ENCODE data around the gene CDC73.
"Not testable (repeated sequence)": the region's sequence is repeated elsewhere in the genome, so short reads cannot be mapped to it uniquely, and the experiment has no call there.

CDC73 gene

GRCh38 chr1:193181985-193182384 is 60.2 kb downstream of the CDC73 start:
- DNase-seq, result no peak

DNA sequence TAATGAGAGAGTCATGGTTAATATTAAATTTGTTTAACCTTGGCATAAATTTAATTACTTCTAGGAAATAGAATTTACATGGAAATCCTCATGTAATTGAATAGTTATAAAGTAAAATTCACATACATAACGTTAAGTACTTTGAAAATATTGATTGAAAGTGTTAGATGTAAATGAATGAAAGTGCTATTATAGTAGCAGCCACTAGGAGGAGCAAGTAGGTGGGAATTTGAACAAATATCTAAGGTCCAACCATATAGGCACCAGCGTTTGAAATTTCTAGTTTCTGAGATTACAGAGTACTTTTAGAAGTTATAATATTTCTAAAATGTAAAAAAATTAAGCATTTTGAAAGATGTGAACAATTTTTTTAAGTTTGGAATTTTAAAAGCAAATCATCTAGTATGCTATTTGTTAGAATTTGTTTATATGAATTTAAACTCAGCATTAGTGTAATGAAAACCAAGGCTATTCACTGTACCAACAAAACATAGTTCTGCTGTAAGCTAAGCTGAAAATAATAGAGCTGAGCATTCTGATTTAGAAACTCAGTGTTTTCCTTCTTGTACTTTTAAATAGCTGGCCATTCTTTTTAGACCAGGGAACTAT is 61.3 kb downstream of the CDC73 start:
- no peak for DNase-seq

DNA sequence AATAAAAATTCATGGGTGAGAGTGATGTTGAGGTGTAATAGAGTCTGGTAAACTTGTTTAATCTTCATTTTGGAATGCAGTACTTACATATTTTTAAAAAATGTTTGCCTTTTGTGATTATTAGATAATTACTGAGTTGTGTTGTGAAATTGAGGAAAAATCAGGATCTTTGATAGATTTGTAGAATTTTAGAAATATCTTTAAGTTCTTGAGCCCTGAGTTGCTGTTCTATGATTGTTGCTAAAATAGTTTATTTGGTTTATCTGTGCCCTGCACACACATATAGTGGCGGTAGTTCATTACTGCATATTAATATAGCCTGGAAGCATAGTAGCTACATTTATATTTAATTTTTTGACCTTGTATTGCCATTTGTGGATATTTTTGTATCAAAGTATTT is 62.9 kb downstream of the CDC73 start:
- no peak for DNase-seq

- DNase-seq, result no peak
Observed at GRCh38 chr1:193185211-193185610, 63.4 kb downstream of the CDC73 start.

DNA sequence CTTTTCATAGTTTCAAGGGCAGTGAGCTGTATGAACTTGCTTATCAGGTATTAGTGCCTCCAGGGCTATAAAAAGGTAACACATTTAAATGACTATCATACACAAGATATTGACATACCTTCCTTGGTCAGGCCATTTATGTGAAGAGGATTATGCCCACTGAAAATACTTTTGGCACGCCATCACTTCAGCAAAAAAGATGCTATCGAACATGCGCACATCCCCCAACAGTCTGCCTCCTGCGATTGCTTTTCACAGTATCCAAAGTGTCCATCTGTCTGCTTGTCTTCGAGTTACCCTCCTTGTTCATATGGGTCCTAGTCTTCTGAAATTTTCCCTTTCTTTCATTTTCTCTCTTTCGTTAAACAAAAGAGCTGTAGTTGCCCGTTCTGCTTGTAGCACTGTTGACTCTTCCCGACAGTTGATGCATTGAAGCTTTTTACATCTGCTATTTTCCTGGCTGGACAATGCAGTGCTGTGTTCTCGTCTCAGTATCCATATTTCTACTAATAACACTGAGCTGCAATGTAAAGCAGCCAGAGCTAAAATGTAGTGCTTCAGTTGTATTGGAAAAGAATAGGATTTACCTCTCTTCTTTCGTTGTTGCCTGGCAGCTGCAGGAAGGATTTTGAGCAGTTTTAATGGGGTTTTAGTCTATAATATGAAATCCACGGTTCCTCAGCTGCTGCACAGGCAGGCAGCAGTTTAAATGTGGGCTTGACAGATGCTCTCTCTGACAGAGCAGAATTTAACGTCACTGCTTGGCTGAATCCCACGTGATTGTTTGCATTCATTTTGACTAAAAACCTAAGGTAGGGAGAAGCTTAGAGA is 64.3 kb downstream of the CDC73 start, which contains the start of gene B3GALT2:
Gene B3GALT2 (minus strand): TSS at position 713 of the 831 bp plus-strand sequence. CDS start 5,051 bp downstream, outside the sequence.
- peak; percentile 67 for DNase-seq

GRCh38 chr1:193187114-193187513 is 65.3 kb downstream of the CDC73 start:
- DNase-seq, result no peak

- not testable (repeated sequence) for DNase-seq
Observed at GRCh38 chr1:193188915-193189314, 67.1 kb downstream of the CDC73 start.

DNA sequence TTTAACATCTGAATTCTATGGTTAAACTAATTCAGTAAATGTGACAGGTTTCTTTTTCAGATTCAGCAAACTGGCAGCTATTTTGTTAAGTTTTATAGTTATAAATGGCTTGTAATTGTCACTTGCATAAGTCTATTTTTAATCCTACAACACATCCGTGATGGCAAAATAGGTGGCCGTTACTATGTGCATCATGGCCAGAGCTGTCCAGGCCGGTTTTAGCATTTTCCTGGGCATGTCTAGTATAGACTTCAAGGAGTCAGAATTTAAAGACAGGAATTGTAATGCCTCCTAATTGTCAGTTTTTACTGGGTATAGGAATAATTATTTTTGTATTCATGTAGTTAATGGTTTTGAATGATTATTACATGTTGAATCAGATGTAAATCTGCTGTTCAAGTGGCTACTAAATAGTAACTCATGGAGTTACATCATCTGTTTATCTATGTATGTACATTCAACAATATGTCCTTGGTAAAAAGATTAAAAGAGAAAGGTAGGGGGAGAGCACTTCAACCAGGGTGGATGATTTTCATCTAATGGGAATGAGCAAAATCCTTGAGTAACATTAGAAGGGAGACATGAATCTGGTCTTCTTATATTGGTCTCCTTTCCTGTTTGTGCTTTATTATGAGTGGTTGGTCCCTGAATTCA is 67.7 kb downstream of the CDC73 start:
- DNase-seq, result no peak

DNA sequence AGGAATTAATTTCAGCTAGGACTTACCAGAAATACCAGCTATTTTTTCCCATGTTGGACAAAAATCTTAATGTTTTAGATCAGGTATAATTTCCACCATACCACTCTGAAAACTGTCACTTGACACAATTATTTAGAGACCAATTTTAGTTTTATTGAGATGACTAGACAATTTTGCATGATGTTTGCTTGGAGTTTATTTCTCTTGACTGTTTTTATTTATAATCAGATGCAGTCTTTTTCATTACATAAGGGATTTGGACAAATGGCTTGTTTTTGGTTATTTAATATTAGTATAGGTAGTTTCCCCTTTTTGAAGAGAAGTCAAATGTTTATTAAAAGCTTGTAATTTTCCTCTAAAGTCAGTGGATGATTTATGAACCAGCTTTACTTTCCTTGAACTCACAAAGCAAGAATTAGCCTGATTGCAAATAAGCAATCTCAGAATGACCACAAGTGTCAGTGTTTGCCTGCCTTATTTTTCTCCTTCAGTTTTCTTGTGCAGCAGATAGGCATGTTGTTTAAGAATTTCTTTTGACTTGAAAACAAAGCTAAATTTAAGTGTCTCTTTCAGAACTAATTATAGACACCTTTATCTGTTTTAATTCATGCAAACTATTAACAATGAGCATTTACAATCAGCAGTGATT is 68.4 kb downstream of the CDC73 start:
- no peak for DNase-seq

DNA sequence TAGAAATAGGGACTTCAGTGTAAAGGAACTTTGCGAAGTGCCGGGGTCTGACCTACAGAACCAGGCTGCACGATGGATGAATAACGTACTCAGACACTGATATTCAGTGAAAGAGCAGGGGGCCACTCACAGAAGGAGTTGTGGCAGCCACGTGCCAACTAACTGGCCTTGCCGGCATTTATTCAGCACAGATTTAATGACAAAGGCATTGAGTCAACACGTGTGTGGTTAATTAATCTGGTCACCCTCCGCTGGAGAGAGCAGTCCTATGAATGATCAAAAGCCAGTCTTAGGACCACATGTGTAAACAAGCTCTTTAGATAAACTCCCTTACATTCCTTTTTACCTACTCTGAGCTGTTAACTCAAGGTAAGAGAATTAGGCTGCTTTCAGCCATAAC is 70.8 kb downstream of the CDC73 start:
- no peak for DNase-seq

GRCh38 chr1:193199940-193200339 is 78.1 kb downstream of the CDC73 start:
- no peak for DNase-seq

- DNase-seq, result no peak
Observed at GRCh38 chr1:193201021-193201420, 79.2 kb downstream of the CDC73 start.

- DNase-seq, result no peak
Observed at GRCh38 chr1:193210996-193211395, 89.2 kb downstream of the CDC73 start.

DNA sequence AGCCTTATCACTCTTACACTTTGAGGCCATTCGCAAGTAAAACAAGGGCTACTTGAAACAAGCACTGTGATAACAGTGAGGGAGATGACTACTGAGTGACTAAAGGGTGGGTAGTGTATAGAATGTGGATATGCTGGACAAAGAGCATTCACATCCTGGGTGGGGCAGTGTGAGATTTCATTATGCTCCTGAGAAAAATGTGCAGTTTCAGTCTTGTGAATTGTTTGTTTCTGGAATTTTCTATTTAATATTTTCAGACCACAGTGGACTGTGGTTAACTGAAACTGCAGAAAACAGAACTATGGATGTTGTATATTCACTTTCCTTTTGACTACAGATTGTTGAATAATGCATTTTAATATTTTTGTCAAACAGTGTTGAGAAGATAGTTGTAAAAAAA is 89.7 kb downstream of the CDC73 start:
- no peak for DNase-seq

DNA sequence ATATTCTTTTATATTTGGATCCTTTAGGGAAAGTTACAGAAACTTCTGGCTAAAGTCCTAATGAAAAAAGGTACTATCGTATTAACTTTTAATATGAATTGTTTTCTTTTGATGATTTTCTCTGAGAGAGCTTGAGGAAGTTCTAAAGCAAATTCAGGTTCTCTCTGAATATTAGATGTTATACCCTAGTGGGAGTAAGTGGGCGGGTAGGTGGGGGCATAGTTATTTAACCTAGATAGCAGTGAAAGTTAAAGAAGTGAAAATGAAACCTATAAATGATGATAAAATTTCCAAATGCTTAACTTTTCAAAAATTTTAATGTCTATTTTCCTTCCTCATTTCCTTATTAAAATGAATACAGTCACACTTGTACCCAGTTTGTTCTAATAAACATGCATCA is 90.8 kb downstream of the CDC73 start:
- no peak for DNase-seq

- DNase-seq, result no peak
Observed at GRCh38 chr1:193213998-193214397, 92.2 kb downstream of the CDC73 start.

DNA sequence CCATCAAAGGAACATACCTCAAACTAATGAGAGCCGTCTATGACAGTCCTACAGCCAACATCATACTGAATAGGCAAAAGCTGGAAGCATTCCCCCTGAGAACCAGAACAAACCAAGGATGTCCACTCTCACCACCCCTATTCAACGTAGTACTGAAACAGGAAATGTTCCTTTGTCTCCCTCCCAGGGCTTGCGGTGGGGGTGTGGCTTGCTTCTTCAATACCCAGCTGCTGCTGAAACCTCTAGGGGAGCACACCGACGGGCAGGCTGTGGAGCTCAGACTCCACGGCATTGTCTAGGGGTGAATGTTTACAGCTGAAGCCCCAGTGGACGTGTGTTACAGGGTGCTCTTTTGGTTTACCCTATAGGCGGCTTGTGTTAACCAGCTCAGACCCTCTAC is 95.1 kb downstream of the CDC73 start:
- no peak for DNase-seq

DNA sequence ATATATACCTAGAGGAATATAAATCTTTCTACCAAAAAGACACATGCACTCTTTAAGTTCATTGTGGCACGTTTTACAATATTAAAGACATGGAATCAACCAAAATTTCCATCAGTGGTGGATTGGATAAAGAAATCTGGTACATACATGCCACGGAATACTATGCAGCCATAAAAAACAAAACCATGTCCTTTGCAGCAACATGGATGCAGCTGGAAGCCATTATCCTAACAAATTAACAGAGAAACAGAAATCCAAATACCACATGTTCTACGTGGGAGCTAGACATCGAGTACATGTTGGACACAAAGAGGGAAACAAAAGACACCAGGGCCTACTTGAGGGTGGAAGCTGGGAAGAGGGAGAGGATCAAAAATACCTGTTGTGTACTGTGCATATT is 97.6 kb downstream of the CDC73 start:
- DNase-seq, result no peak

- no peak for DNase-seq
Observed at GRCh38 chr1:193221651-193222050, 99.8 kb downstream of the CDC73 start.

DNA sequence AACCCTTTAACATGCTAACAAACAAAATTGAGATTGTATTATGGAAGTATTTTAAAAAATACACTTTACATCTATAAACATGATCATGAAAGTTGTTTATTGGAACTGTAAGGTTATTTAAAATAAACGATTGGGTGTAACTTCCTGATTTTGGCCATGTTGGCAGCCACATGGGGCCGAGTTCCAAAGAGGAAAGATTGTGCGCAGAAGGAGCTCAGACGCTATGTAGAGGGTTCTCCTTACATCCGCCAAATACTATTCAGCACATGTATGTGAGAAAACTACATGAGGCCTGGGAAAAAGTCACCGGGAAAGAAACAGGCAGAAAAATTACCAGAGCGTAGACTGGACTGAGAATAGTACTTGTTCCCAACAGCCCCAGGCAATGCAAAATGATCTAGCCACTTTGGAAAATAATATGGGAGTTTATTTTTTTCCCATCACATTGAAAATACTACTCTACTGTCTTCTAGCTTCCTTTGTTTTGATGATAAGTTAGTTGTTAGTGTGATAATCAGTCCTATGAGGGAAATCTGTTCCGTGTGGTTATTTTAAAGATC is 100.3 kb downstream of the CDC73 start:
- DNase-seq, result no peak

DNA sequence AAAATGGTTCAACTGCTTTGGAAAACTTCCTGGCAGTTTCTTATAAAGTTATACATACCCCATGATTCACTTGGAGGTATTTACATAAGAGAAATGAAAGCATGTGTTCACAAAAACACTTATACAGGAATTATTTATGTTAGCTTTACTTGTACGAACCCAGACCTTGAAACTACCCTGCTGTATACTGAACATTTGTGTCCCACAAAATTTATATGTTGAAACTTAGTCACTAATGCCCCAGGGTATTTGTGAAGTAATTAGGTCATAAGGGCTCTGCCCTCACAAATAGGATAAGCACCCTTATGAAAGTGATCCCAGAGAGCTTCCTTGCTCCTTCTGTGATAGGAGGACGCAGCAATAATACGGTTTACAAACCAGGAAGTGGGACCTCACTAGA is 107.3 kb downstream of the CDC73 start:
- DNase-seq, result no peak

DNA sequence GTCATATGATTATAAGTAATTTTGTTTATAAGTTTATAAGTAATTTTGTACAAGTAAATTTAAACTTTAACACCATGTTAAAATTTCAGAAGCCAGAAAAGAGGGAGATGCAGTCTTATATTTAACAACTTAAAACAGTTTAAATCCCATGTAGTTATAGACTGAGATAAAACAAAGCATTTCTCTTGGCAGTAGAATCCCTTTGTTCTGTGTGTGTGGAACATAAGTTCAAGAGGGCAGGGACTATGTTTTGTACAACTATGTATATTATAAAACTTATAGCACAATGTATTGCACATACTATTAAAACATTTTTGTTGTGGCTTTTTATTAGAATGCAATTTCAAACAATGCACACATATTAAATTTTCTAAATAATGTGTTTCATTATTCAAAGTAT is 109.3 kb downstream of the CDC73 start:
- DNase-seq, result not testable (repeated sequence)

DNA sequence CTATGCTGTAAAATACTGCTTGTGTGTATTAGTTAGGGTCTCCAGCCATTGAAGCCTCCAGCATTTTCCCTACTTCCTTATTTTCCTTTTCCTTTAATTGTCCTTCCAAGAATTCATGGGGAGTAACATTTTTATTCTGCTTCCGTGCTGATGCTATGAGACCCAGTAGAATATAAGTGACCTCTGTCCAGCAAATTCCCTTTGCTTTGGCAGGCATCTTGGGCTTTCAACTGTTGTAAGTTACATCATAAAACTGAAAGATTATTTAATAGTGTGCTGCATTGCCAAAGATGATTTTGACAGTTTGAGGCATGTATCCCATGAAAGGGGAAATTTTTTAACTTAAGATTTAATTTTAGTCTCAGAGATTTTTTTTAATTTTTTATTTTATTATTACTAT is 112.7 kb downstream of the CDC73 start:
- no peak for DNase-seq

Measured in right forelimb (tissue), 1 donor.